Measurements from ENCODE around the gene HSFX2.

The HSFX2 gene

GRCh38 chrX:149572743-149573142, 22.4 kb downstream of the HSFX2 start:
- no peak for DNase-seq (ENCODE audit: low spot score)
- TF ChIP-seq CTCF (IDR thresholded peaks at IDR 0.05; ENCODE audit: borderline replicate concordance, control extremely low read depth, extremely low read depth, insufficient read depth, missing control alignments), result no peak
- in situ Hi-C loops (cut with MboI; ENCODE audit: low sequenced_read_pairs, unreplicated experiment), result no loop called here

GRCh38 chrX:149571770-149572169, 23.3 kb downstream of the HSFX2 start:
- TF ChIP-seq CTCF (IDR thresholded peaks at IDR 0.05; ENCODE audit: borderline replicate concordance, control extremely low read depth, extremely low read depth, insufficient read depth, missing control alignments), result no peak

GRCh38 chrX:149570668-149571067, 24.4 kb downstream of the HSFX2 start:
- in situ Hi-C loops (cut with MboI; ENCODE audit: low sequenced_read_pairs, unreplicated experiment), result no loop called here
- DNase-seq (ENCODE audit: low spot score), result no peak
- no peak for TF ChIP-seq CTCF (IDR thresholded peaks at IDR 0.05; ENCODE audit: borderline replicate concordance, control extremely low read depth, extremely low read depth, insufficient read depth, missing control alignments)

More at GRCh38 chrX:149571770-149572169, 23.3 kb downstream of the HSFX2 start:
- DNase-seq (ENCODE audit: low spot score), result no peak
- in situ Hi-C loops (cut with MboI; ENCODE audit: low sequenced_read_pairs, unreplicated experiment), result no loop called here

GRCh38 chrX:149569770-149570169, 25.3 kb downstream of the HSFX2 start:
- in situ Hi-C loops (cut with MboI; ENCODE audit: low sequenced_read_pairs, unreplicated experiment), result no loop called here
- DNase-seq (ENCODE audit: low spot score), result no peak
- no peak for TF ChIP-seq CTCF (IDR thresholded peaks at IDR 0.05; ENCODE audit: borderline replicate concordance, control extremely low read depth, extremely low read depth, insufficient read depth, missing control alignments)

- in situ Hi-C loops (cut with MboI; ENCODE audit: low sequenced_read_pairs, unreplicated experiment), result no loop called here
- no peak for TF ChIP-seq CTCF (IDR thresholded peaks at IDR 0.05; ENCODE audit: borderline replicate concordance, control extremely low read depth, extremely low read depth, insufficient read depth, missing control alignments)
Measured at GRCh38 chrX:149568701-149569296, 26.3 kb downstream of the HSFX2 start.

GRCh38 chrX:149567621-149568417, 27.3 kb downstream of the HSFX2 start:
- in situ Hi-C loops (cut with MboI; ENCODE audit: low sequenced_read_pairs, unreplicated experiment), result no loop called here
- DNase-seq (ENCODE audit: low spot score), result no peak
- no peak for TF ChIP-seq CTCF (IDR thresholded peaks at IDR 0.05; ENCODE audit: borderline replicate concordance, control extremely low read depth, extremely low read depth, insufficient read depth, missing control alignments)

More at GRCh38 chrX:149568701-149569296, 26.3 kb downstream of the HSFX2 start:
- DNase-seq (ENCODE audit: low spot score), result no peak
